AG10803 (cell line): ENCODE measurements around the gene ROCK1.

Source experiments
- DNase-seq: peaks from one replicate; pipeline ENCODE4 v3.0.0; 2010; ENCODE audit warnings: low read depth
- H3K4me3 ChIP-seq: 2 replicates; pipeline ENCODE4 v1.5.1; 2011; ENCODE audit warnings: mild to moderate bottlenecking, low read length, control low read depth
- CTCF ChIP-seq: conservative IDR thresholded peaks from 2 replicates; pipeline ENCODE4 v1.5.1; 2011; ENCODE audit warnings: mild to moderate bottlenecking, low read length, control low read depth, inconsistent platforms

ROCK1 gene

DNA sequence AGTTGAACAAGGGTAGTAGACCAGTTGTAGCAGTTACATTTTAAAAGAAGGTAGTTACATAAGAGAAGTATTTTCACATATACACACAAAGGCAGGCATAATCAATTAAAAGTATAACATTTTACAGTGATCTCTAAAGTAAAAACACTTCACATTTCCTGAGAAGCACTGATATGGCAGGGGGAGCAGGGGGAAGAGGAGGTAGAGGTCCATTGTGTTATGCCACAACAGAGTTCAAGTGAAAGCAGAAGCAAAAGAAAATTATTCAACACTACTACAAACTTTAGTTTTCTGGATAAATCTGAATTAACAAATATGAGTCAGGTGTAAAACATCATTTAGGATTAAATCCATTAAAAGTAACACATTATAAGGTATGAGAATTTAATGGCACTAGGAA lies 38.4 kb downstream of the ROCK1 start:
- TF ChIP-seq CTCF, result no peak
- no peak for DNase-seq
- H3K4me3 ChIP-seq, result no peak overlapping the region

GRCh38 chr18:21071071-21071470 lies 40.5 kb downstream of the ROCK1 start:
- TF ChIP-seq CTCF, result no peak
- no peak for DNase-seq

DNA sequence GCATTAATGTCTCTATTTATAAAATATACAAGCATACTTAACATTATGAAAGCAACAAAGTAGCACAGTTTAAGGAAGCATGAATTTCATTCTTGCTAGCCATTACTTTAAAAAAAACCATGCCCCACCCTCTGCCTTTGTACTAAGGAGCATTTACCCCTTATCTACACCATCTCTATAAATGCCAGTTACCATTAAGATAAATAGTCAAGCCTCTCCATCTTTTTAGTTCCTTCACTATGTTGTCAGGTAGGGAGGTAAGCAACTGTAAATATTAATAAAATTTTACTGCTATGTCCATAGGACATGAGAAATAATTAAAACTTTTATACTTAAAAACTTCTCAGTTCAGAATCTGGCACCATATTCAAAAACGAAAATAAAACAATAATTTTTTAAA lies 42.1 kb downstream of the ROCK1 start:
- TF ChIP-seq CTCF, result no peak
- no peak for DNase-seq
- no peak overlapping the region for H3K4me3 ChIP-seq

More at GRCh38 chr18:21071071-21071470, 40.5 kb downstream of the ROCK1 start:
- H3K4me3 ChIP-seq, result no peak overlapping the region

GRCh38 chr18:21064347-21064746 lies 47.3 kb downstream of the ROCK1 start:
- no peak for TF ChIP-seq CTCF
- DNase-seq, result peak; percentile 77
- H3K4me3 ChIP-seq, result no peak overlapping the region

DNA sequence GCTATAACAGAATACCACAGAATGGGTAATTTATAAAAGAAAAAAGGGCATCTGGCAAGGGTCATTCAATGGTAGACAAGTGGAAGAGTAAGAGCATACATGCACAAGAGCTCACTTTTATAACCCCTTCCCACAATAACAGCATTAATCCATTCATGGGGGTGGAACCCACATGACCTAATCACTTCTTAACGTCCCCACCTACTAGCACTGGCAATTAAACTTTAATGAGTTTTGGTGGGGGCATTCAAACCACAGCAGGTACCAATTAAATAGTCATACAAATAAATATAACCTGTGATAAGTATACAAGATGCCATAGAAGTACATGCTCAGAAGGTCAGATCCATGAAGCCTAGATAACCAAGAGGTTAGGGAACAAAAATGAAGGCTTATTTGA lies 48.6 kb downstream of the ROCK1 start:
- no peak for TF ChIP-seq CTCF
- no peak for DNase-seq
- H3K4me3 ChIP-seq, result no peak overlapping the region

DNA sequence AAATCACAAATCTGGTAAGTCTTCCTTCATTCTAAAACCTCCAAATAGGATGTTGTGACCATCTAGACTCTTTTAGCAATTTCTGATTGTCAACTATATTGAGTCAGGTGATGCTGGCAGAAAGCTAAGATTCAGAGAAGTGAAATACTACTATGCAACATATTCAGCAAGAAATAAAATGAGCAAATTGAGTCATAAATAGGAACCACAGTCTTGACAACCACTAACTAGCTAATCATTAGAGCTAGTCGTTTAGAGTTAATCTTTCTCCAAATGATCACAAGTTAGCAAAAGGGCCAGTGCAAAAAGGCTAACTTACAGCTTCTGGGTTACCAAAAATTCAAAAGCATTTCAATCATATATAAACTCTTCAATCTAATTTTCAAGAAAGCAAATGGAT lies 54.5 kb downstream of the ROCK1 start:
- no peak for TF ChIP-seq CTCF
- no peak overlapping the region for H3K4me3 ChIP-seq

GRCh38 chr18:21056545-21056944 lies 55.1 kb downstream of the ROCK1 start:
- no peak for TF ChIP-seq CTCF

More for the DNA sequence above, 54.5 kb downstream of the ROCK1 start:
- no peak for DNase-seq

More at GRCh38 chr18:21056545-21056944, 55.1 kb downstream of the ROCK1 start:
- H3K4me3 ChIP-seq, result no peak overlapping the region
- no peak for DNase-seq
